NCI-H187 treated with DMSO at 0.1 percent for 48 hours (cell line): ENCODE results near the gene KBTBD4.
"Not testable (repeated sequence)": the region's sequence is repeated elsewhere in the genome, so short reads cannot be mapped to it uniquely, and the experiment has no call there.

ENCODE experiments used
- DNase-seq: peaks from one replicate; lab custom pipeline; 2025; lab: John Stamatoyannopoulos, UW

Gene KBTBD4

GRCh38 chr11:47526032-47526431, 52.7 kb downstream of the KBTBD4 start:
- DNase-seq, result not testable (repeated sequence)

GRCh38 chr11:47524291-47524874, 54.4 kb downstream of the KBTBD4 start:
- no peak for DNase-seq

GRCh38 chr11:47523490-47524225, 55.1 kb downstream of the KBTBD4 start:
- no peak for DNase-seq
